Colonic mucosa (tissue), 4 donors: ENCODE data around the gene CARD11. TPM values are rescaled to one million over a fixed set of nuclear protein-coding genes. Genes with fewer than 3 reads are reported as not detected.
"Not testable (repeated sequence)": the region's sequence is repeated elsewhere in the genome, so short reads cannot be mapped to it uniquely, and the experiment has no call there.

Experiments used
- DNase-seq: peaks from one replicate; pipeline ENCODE4 v3.0.0-alpha.2; 2020
- H3K27ac ChIP-seq: fragments of 200-600 bp; one replicate; pipeline ENCODE4 v1.8.0; 2021
- H3K27me3 ChIP-seq: fragments of 200-600 bp; one replicate; pipeline ENCODE4 v1.8.0; 2021
- H3K36me3 ChIP-seq: fragments of 200-600 bp; one replicate; pipeline ENCODE4 v1.8.0; 2021
- H3K4me1 ChIP-seq: fragments of 200-600 bp; one replicate; pipeline ENCODE4 v1.8.0; 2021; ENCODE audit warnings: mild to moderate bottlenecking
- H3K4me3 ChIP-seq: fragments of 200-600 bp; one replicate; pipeline ENCODE4 v1.8.0; 2021
- H3K9ac ChIP-seq, 2 donors: one replicate each; pipeline ENCODE4 v1.7.0; 2013; ENCODE audit warnings: control low read depth in 2 of 2, low read depth in 2 of 2, low read length in 2 of 2
- H3K9me3 ChIP-seq: fragments of 200-600 bp; one replicate; pipeline ENCODE4 v1.8.0; 2021
- CTCF ChIP-seq: fragments of 200-600 bp; IDR thresholded peaks from one replicate; pipeline ENCODE4 v1.8.0; 2022; ENCODE audit warnings: antibody characterized with exemption, mild to moderate bottlenecking
- intact Hi-C: fragments of 100-400 bp; cut with DNase I; formaldehyde crosslinking; loops from one replicate; pipeline ENCODE4 v1.14.1; 2022
- total RNA-seq, 2 donors: library from RNA; stranded (reverse); fragmentation: NEBNext Ultra II Directional in 1 of 2; extraction: Animal tissue kit (Norgen Biotek cat#: 25700) in 1 of 2; gene quantifications; one replicate each; pipeline ENCODE4 v1.2.1, GENCODE V29; 2021
- donor health status: healthy.
- donor health status: DM: no; HTN: no; CAD: no.
- donor health status: DM: no; HTN: no; CAD: no.

CARD11 gene
- total RNA-seq, 2 donors from 2014 or later, result 1.8 to 5.0 TPM

GRCh38 chr7:3028071-3028757 lies 15.5 kb downstream of the CARD11 start:
- Histone ChIP-seq H3K4me3 (no peak overlapping the region), H3K27me3 (no peaks in the 10 kb centered on the region), H3K9me3 (no peaks in the 10 kb centered on the region), H3K9ac (no peak overlapping the region), H3K36me3 (no peaks in the 10 kb centered on the region), H3K27ac (no peak overlapping the region), H3K4me1 (no peaks in the 10 kb centered on the region)
- no peak for TF ChIP-seq CTCF
- no peak for DNase-seq
- intact Hi-C loops, result no loop called here

- no peak overlapping the region for H3K9ac ChIP-seq
- no peak for TF ChIP-seq CTCF
- H3K4me3 ChIP-seq, result no peak overlapping the region
- H3K36me3 ChIP-seq, result no peaks in the 10 kb centered on the region
- H3K4me1 ChIP-seq, result no peaks in the 10 kb centered on the region
- H3K27ac ChIP-seq, result no peak overlapping the region
- no peaks in the 10 kb centered on the region for H3K27me3 ChIP-seq
- intact Hi-C loops, result no loop called here
- H3K9me3 ChIP-seq, result no peaks in the 10 kb centered on the region
- no peak for DNase-seq
These were observed 16.4 kb downstream of the CARD11 start for GRCh38 chr7:3027005-3027845.

GRCh38 chr7:3025616-3026015 lies 18.1 kb downstream of the CARD11 start:
- H3K9ac ChIP-seq, result no peak overlapping the region
- H3K9me3 ChIP-seq, result no peaks in the 10 kb centered on the region
- no peak for TF ChIP-seq CTCF
- no peak for DNase-seq
- H3K4me1 ChIP-seq, result no peaks in the 10 kb centered on the region
- no peak overlapping the region for H3K27ac ChIP-seq
- H3K4me3 ChIP-seq, result no peak overlapping the region
- no peaks in the 10 kb centered on the region for H3K27me3 ChIP-seq
- intact Hi-C loops, result no loop called here
- H3K36me3 ChIP-seq, result no peaks in the 10 kb centered on the region

GRCh38 chr7:3021825-3022224 lies 21.8 kb downstream of the CARD11 start:
- TF ChIP-seq CTCF, result no peak
- H3K4me3 ChIP-seq, result no peak overlapping the region
- no peaks in the 10 kb centered on the region for H3K9me3 ChIP-seq
- H3K9ac ChIP-seq, result no peak overlapping the region
- no peaks in the 10 kb centered on the region for H3K4me1 ChIP-seq
- no peaks in the 10 kb centered on the region for H3K36me3 ChIP-seq
- no peak overlapping the region for H3K27ac ChIP-seq
- DNase-seq, result no peak
- intact Hi-C loops, result no loop called here
- no peaks in the 10 kb centered on the region for H3K27me3 ChIP-seq

GRCh38 chr7:3021224-3021623 lies 22.4 kb downstream of the CARD11 start:
- DNase-seq, H3K27me3 ChIP-seq, H3K9ac ChIP-seq, H3K36me3 ChIP-seq, intact Hi-C loops, H3K9me3 ChIP-seq, H3K4me1 ChIP-seq, H3K4me3 ChIP-seq, H3K27ac ChIP-seq: not testable (repeated sequence)

- Histone ChIP-seq H3K27me3 (no peaks in the 10 kb centered on the region), H3K4me1 (no peaks in the 10 kb centered on the region), H3K4me3 (no peak overlapping the region), H3K9ac (no peak overlapping the region), H3K9me3 (no peaks in the 10 kb centered on the region), H3K27ac (no peak overlapping the region), H3K36me3 (no peaks in the 10 kb centered on the region)
- no peak for DNase-seq
- no peak for TF ChIP-seq CTCF
- intact Hi-C loops, result no loop called here
These were observed 23.3 kb downstream of the CARD11 start for GRCh38 chr7:3020416-3020815.
